Loucy (cell line): ENCODE data around the gene GMIP.

Experiments used
- H2AFZ ChIP-seq: fragments of 200-600 bp; sonication (generic); 2 replicates; pipeline ENCODE4 v1.6.0; 2016; ENCODE audit warnings: antibody characterized with exemption, mild to moderate bottlenecking, low read length, moderate library complexity
- H3F3A ChIP-seq: fragments of 200-600 bp; 2 replicates; pipeline ENCODE4 v1.6.0; 2016; ENCODE audit warnings: antibody characterized with exemption, low read depth, mild to moderate bottlenecking
- H3K27me3 ChIP-seq: fragments of 200-600 bp; sonication (generic); 2 replicates; pipeline ENCODE4 v1.6.1; 2014; ENCODE audit warnings: low read length, mild to moderate bottlenecking; ENCODE audit not compliant: insufficient read depth, poor library complexity, severe bottlenecking
- H3K36me3 ChIP-seq: fragments of 200-600 bp; sonication (generic); 2 replicates; pipeline ENCODE4 v1.6.1; 2016; ENCODE audit warnings: low read length; ENCODE audit not compliant: insufficient read depth
- H3K4me1 ChIP-seq: fragments of 200-600 bp; sonication (generic); 2 replicates; pipeline ENCODE4 v1.5.1; 2014; ENCODE audit warnings: low read length, mild to moderate bottlenecking; ENCODE audit not compliant: insufficient read depth, poor library complexity, severe bottlenecking
- H3K4me2 ChIP-seq: fragments of 200-600 bp; sonication (generic); 2 replicates; pipeline ENCODE4 v1.6.0; 2014; ENCODE audit warnings: antibody characterized with exemption, low read length, low read depth, mild to moderate bottlenecking; ENCODE audit not compliant: poor library complexity, severe bottlenecking
- H3K4me3 ChIP-seq: fragments of 200-600 bp; sonication (generic); 2 replicates; pipeline ENCODE4 v1.5.1; 2014; ENCODE audit warnings: low read length, mild to moderate bottlenecking, mixed read lengths; ENCODE audit not compliant: poor library complexity, severe bottlenecking
- H3K79me2 ChIP-seq: fragments of 200-600 bp; sonication (generic); 2 replicates; pipeline ENCODE4 v1.6.1; 2014; ENCODE audit warnings: low read length; ENCODE audit not compliant: insufficient read depth
- H3K9ac ChIP-seq: fragments of 200-600 bp; sonication (generic); 2 replicates; pipeline ENCODE4 v1.6.0; 2014; ENCODE audit warnings: mild to moderate bottlenecking, low read depth, low read length, moderate library complexity; ENCODE audit not compliant: poor library complexity, severe bottlenecking
- H3K9me2 ChIP-seq: fragments of 200-600 bp; sonication (generic); replicated peaks from 2 replicates; pipeline ENCODE4 v1.6.1; 2016; ENCODE audit warnings: low read depth, low read length, mixed read lengths
- H3K9me3 ChIP-seq: fragments of 200-600 bp; sonication (generic); 2 replicates; pipeline ENCODE4 v1.6.1; 2014; ENCODE audit warnings: mild to moderate bottlenecking, antibody characterized with exemption, low read length, low read depth; ENCODE audit not compliant: insufficient read depth
- H4K20me1 ChIP-seq: fragments of 200-600 bp; sonication (generic); 2 replicates; pipeline ENCODE4 v1.6.0; 2014; ENCODE audit warnings: antibody characterized with exemption, low read length, mild to moderate bottlenecking; ENCODE audit not compliant: insufficient read depth, poor library complexity, severe bottlenecking
- EZH2phosphoT487 ChIP-seq: fragments of 200-600 bp; IDR thresholded peaks from 2 replicates; pipeline ENCODE4 v1.6.1; 2018; ENCODE audit warnings: antibody characterized with exemption, mild to moderate bottlenecking, moderate library complexity, borderline replicate concordance
- TF ChIP-seq, protein P1 (sequence below): fragments of 200-600 bp; sonication (generic); conservative IDR thresholded peaks from 2 replicates; pipeline ENCODE4 v1.5.1; 2014; ENCODE audit warnings: mild to moderate bottlenecking, antibody characterized with exemption, low read length

GMIP gene

GRCh38 chr19:19626516-19627472 is 16.7 kb downstream of the GMIP start:
- H3K27me3 ChIP-seq, result no peaks in the 10 kb centered on the region
- H4K20me1 ChIP-seq, result no peaks in the 10 kb centered on the region
- no peaks in the 10 kb centered on the region for H3K9me2 ChIP-seq
- H3K4me1 ChIP-seq, result no peaks in the 10 kb centered on the region
- no peak overlapping the region for H3K9ac ChIP-seq
- H2AFZ ChIP-seq, result no peak overlapping the region
- TF ChIP-seq EZH2phosphoT487, result no peak
- TF ChIP-seq, protein P1, sequence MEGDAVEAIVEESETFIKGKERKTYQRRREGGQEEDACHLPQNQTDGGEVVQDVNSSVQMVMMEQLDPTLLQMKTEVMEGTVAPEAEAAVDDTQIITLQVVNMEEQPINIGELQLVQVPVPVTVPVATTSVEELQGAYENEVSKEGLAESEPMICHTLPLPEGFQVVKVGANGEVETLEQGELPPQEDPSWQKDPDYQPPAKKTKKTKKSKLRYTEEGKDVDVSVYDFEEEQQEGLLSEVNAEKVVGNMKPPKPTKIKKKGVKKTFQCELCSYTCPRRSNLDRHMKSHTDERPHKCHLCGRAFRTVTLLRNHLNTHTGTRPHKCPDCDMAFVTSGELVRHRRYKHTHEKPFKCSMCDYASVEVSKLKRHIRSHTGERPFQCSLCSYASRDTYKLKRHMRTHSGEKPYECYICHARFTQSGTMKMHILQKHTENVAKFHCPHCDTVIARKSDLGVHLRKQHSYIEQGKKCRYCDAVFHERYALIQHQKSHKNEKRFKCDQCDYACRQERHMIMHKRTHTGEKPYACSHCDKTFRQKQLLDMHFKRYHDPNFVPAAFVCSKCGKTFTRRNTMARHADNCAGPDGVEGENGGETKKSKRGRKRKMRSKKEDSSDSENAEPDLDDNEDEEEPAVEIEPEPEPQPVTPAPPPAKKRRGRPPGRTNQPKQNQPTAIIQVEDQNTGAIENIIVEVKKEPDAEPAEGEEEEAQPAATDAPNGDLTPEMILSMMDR, result no peak
- no peaks in the 10 kb centered on the region for H3K36me3 ChIP-seq
- no peak overlapping the region for H3K4me2 ChIP-seq
- no peaks in the 10 kb centered on the region for H3K79me2 ChIP-seq
- no peaks in the 10 kb centered on the region for H3F3A ChIP-seq
- H3K9me3 ChIP-seq, result no peaks in the 10 kb centered on the region
- no peak overlapping the region for H3K4me3 ChIP-seq

DNA sequence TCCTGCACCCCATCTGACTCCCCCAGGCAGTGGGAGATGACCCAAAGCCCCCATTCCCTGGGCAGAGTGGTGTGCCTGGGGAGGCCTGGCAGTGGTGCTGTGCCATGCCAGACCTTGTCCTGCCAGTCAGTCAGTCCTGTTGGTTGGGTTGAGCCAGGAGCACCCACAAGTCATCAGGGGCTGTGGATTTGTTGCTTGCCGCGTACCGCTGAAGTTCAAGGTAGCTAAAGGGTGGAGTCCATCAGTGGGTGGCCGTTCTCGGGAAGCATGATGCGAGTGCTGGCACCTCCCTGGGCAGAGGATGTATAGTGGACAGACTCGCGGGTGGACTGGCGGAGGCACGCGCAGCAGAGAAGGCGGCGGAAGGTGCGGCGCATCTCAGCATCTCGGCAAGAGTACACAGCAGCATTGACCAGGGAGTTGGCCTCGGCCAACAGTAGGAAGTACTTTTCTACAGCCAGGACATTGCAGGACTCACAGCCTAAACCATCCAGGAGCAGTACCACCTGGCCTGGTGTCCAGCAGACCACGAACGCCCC is 19.4 kb downstream of the GMIP start:
- H2AFZ ChIP-seq, result no peak overlapping the region
- no peaks in the 10 kb centered on the region for H3K9me3 ChIP-seq
- no peaks in the 10 kb centered on the region for H3K36me3 ChIP-seq
- no peak overlapping the region for H3K9ac ChIP-seq
- H3K4me3 ChIP-seq, result no peak overlapping the region
- no peaks in the 10 kb centered on the region for H3F3A ChIP-seq
- H4K20me1 ChIP-seq, result no peaks in the 10 kb centered on the region
- H3K9me2 ChIP-seq, result no peaks in the 10 kb centered on the region
- no peaks in the 10 kb centered on the region for H3K4me1 ChIP-seq
- H3K79me2 ChIP-seq, result no peaks in the 10 kb centered on the region
- no peaks in the 10 kb centered on the region for H3K27me3 ChIP-seq
- TF ChIP-seq EZH2phosphoT487, result no peak
- TF ChIP-seq, protein P1, result no peak
- H3K4me2 ChIP-seq, result no peak overlapping the region

DNA sequence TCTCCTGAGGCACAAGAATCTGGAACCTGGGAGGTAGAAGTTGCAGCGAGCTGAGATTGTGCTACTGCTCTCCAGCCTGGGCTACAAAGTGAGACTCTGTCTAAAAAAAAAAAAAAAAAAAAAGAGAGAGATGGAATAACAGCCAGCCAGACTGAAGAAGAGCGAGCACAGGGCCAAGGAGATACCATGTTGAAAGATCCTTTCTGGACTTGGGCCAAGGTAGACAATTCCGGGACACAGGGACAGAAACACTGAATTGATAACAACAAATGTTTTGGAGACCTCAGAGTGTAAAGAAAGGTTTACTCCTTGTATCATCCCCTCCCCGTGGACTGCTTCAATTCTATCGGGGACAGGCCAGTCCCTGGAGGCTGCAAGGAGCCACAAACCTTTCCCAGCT is 20.1 kb downstream of the GMIP start:
- Histone ChIP-seq H4K20me1 (no peaks in the 10 kb centered on the region), H3K27me3 (no peaks in the 10 kb centered on the region), H3K79me2 (no peaks in the 10 kb centered on the region), H3K4me1 (no peaks in the 10 kb centered on the region), H3K9ac (no peak overlapping the region), H3K9me3 (no peaks in the 10 kb centered on the region), H3K36me3 (no peaks in the 10 kb centered on the region), H2AFZ (no peak overlapping the region), H3F3A (no peaks in the 10 kb centered on the region), H3K4me2 (no peak overlapping the region), H3K4me3 (no peak overlapping the region), H3K9me2 (no peaks in the 10 kb centered on the region)
- no peak for TF ChIP-seq EZH2phosphoT487
- TF ChIP-seq, protein P1, result no peak
